Loucy (cell line): ENCODE results near the gene RANBP9.

ENCODE experiments used
- H2AFZ ChIP-seq: fragments of 200-600 bp; sonication (generic); 2 replicates; pipeline ENCODE4 v1.6.0; 2016; ENCODE audit warnings: antibody characterized with exemption, mild to moderate bottlenecking, low read length, moderate library complexity
- H3F3A ChIP-seq: fragments of 200-600 bp; 2 replicates; pipeline ENCODE4 v1.6.0; 2016; ENCODE audit warnings: antibody characterized with exemption, low read depth, mild to moderate bottlenecking
- H3K27me3 ChIP-seq: fragments of 200-600 bp; sonication (generic); 2 replicates; pipeline ENCODE4 v1.6.1; 2014; ENCODE audit warnings: low read length, mild to moderate bottlenecking; ENCODE audit not compliant: insufficient read depth, poor library complexity, severe bottlenecking
- H3K36me3 ChIP-seq: fragments of 200-600 bp; sonication (generic); 2 replicates; pipeline ENCODE4 v1.6.1; 2016; ENCODE audit warnings: low read length; ENCODE audit not compliant: insufficient read depth
- H3K4me1 ChIP-seq: fragments of 200-600 bp; sonication (generic); 2 replicates; pipeline ENCODE4 v1.5.1; 2014; ENCODE audit warnings: low read length, mild to moderate bottlenecking; ENCODE audit not compliant: insufficient read depth, poor library complexity, severe bottlenecking
- H3K4me2 ChIP-seq: fragments of 200-600 bp; sonication (generic); 2 replicates; pipeline ENCODE4 v1.6.0; 2014; ENCODE audit warnings: antibody characterized with exemption, low read length, low read depth, mild to moderate bottlenecking; ENCODE audit not compliant: poor library complexity, severe bottlenecking
- H3K4me3 ChIP-seq: fragments of 200-600 bp; sonication (generic); 2 replicates; pipeline ENCODE4 v1.5.1; 2014; ENCODE audit warnings: low read length, mild to moderate bottlenecking, mixed read lengths; ENCODE audit not compliant: poor library complexity, severe bottlenecking
- H3K79me2 ChIP-seq: fragments of 200-600 bp; sonication (generic); 2 replicates; pipeline ENCODE4 v1.6.1; 2014; ENCODE audit warnings: low read length; ENCODE audit not compliant: insufficient read depth
- H3K9ac ChIP-seq: fragments of 200-600 bp; sonication (generic); 2 replicates; pipeline ENCODE4 v1.6.0; 2014; ENCODE audit warnings: mild to moderate bottlenecking, low read depth, low read length, moderate library complexity; ENCODE audit not compliant: poor library complexity, severe bottlenecking
- H3K9me2 ChIP-seq: fragments of 200-600 bp; sonication (generic); replicated peaks from 2 replicates; pipeline ENCODE4 v1.6.1; 2016; ENCODE audit warnings: low read depth, low read length, mixed read lengths
- H3K9me3 ChIP-seq: fragments of 200-600 bp; sonication (generic); 2 replicates; pipeline ENCODE4 v1.6.1; 2014; ENCODE audit warnings: mild to moderate bottlenecking, antibody characterized with exemption, low read length, low read depth; ENCODE audit not compliant: insufficient read depth
- H4K20me1 ChIP-seq: fragments of 200-600 bp; sonication (generic); 2 replicates; pipeline ENCODE4 v1.6.0; 2014; ENCODE audit warnings: antibody characterized with exemption, low read length, mild to moderate bottlenecking; ENCODE audit not compliant: insufficient read depth, poor library complexity, severe bottlenecking
- CTCF ChIP-seq: fragments of 200-600 bp; sonication (generic); conservative IDR thresholded peaks from 2 replicates; pipeline ENCODE4 v1.5.1; 2014; ENCODE audit warnings: mild to moderate bottlenecking, antibody characterized with exemption, low read length
- EZH2phosphoT487 ChIP-seq: fragments of 200-600 bp; IDR thresholded peaks from 2 replicates; pipeline ENCODE4 v1.6.1; 2018; ENCODE audit warnings: antibody characterized with exemption, mild to moderate bottlenecking, moderate library complexity, borderline replicate concordance

RANBP9 gene

GRCh38 chr6:13617066-13617465 lies 94.6 kb downstream of the RANBP9 start:
- Histone ChIP-seq H3K9ac (peak overlapping the region; percentile 85), H2AFZ (no peak overlapping the region), H3K27me3 (no peaks in the 10 kb centered on the region), H3K36me3 (peaks cover 46% of the 10 kb centered on the region), H3K4me2 (peak overlapping the region; percentile 92), H3K4me1 (peaks cover 34% of the 10 kb centered on the region), H3K79me2 (peaks cover 57% of the 10 kb centered on the region), H4K20me1 (peaks cover 26% of the 10 kb centered on the region), H3F3A (no peaks in the 10 kb centered on the region), H3K9me3 (no peaks in the 10 kb centered on the region), H3K4me3 (peak overlapping the region; percentile 98), H3K9me2 (no peaks in the 10 kb centered on the region)
- TF ChIP-seq CTCF (no peak; the same call in 1 of the 2 replicates), EZH2phosphoT487 (no peak)

GRCh38 chr6:13615792-13616120 lies 95.9 kb downstream of the RANBP9 start:
- Histone ChIP-seq H3K9me3 (no peaks in the 10 kb centered on the region), H3K27me3 (no peaks in the 10 kb centered on the region), H3K9ac (peak overlapping the region; percentile 85), H3K79me2 (peaks cover 57% of the 10 kb centered on the region), H3K36me3 (peaks cover 33% of the 10 kb centered on the region), H3K4me2 (peak overlapping the region; percentile 92), H2AFZ (peak overlapping the region; percentile 60; the same call in 1 of the 2 replicates), H3K9me2 (no peaks in the 10 kb centered on the region), H3F3A (0 out of 2 replicates have a peak, but pooled peaks cover 3% of the 10 kb centered on the region), H3K4me1 (peaks cover 38% of the 10 kb centered on the region), H4K20me1 (peaks cover 26% of the 10 kb centered on the region), H3K4me3 (peak overlapping the region; percentile 98)
- TF ChIP-seq EZH2phosphoT487 (no peak), CTCF (no peak)

- Histone ChIP-seq H3K79me2 (peaks cover 57% of the 10 kb centered on the region), H3K36me3 (peaks cover 27% of the 10 kb centered on the region)
Observed at GRCh38 chr6:13614926-13615791, 96.5 kb downstream of the RANBP9 start, which contains the start of gene NOL7. TSS of gene NOL7 (plus strand) at chr6:13615335. CDS start at chr6:13615359, 24 bp downstream.

More at GRCh38 chr6:13614926-13615791, 96.5 kb downstream of the RANBP9 start, which contains the start of gene NOL7:
- H2AFZ ChIP-seq, result peak within 1 kb of the TSS; percentile 72
- no peaks in the 10 kb centered on the region for H3K9me3 ChIP-seq
- H3K4me3 ChIP-seq, result peak within 1 kb of the TSS; percentile 98
- TF ChIP-seq EZH2phosphoT487 (no peak), CTCF (peak; percentile 81)
- H3K27me3 ChIP-seq, result no peaks in the 10 kb centered on the region
- peaks cover 26% of the 10 kb centered on the region for H4K20me1 ChIP-seq
- H3K9me2 ChIP-seq, result no peaks in the 10 kb centered on the region
- peak within 1 kb of the TSS; percentile 96 for H3K4me2 ChIP-seq
- H3K9ac ChIP-seq, result peak within 1 kb of the TSS; percentile 85
- peaks cover 38% of the 10 kb centered on the region for H3K4me1 ChIP-seq
- 0 out of 2 replicates have a peak, but pooled peaks cover 3% of the 10 kb centered on the region for H3F3A ChIP-seq
